Measurements from ENCODE around the gene THRB. TPM values are rescaled to one million over a fixed set of nuclear protein-coding genes. Genes with fewer than 3 reads are reported as not detected.

The THRB gene
- total and polyA plus RNA-seq, 7 experiments from 2014 or later = 0.05 to 1.0 (median 0.16) TPM; not detected in 4

GRCh38 chr3:24499991-24500390 lies 5.3 kb upstream of the THRB start:
- Mint-ChIP-seq H3K36me3 (no peaks in the 10 kb centered on the region), H3K4me3 (no peak overlapping the region), H3K27ac (no peak overlapping the region), H3K27me3 (peaks cover 25 to 39% (median 31%) of the 10 kb centered on the region in 5 donors), H3K4me1 (peaks cover 0 to 4% (median 0%) of the 10 kb centered on the region in 7 donors), H3K9me3 (peaks cover 0 to 11% (median 0%) of the 10 kb centered on the region in 11 donors)
- POLR2A ChIA-PET = no interaction called here
- no peaks in the 10 kb centered on the region for H3K4me1 ChIP-seq (ENCODE audit: control insufficient read depth in 2 of 2, insufficient read depth in 2 of 2, low read length in 2 of 2)
- ATAC-seq (no peak), DNase-seq (no peak)
- no peaks in the 10 kb centered on the region for H3K36me3 ChIP-seq (ENCODE audit: control insufficient read depth in 2 of 3, insufficient read depth in 3 of 3, low read length in 3 of 3)
- no peak overlapping the region for H3K4me3 ChIP-seq (ENCODE audit: low read length)
- intact Hi-C loops (cut with micrococcal nuclease) = no loop called here
- no peaks in the 10 kb centered on the region for H3K27me3 ChIP-seq (ENCODE audit: control insufficient read depth in 2 of 2, insufficient read depth in 2 of 2, low read length in 2 of 2)
- no peak overlapping the region for H3K27ac ChIP-seq (ENCODE audit: low read depth, low read length)
- H3K9me3 ChIP-seq (ENCODE audit: control insufficient read depth in 2 of 3, low read length in 3 of 3) = no peaks in the 10 kb centered on the region
- CTCF ChIA-PET = no interaction called here

GRCh38 chr3:24498796-24499195 lies 4.1 kb upstream of the THRB start:
- Histone ChIP-seq H3K27ac (ENCODE audit: low read depth, low read length) (no peak overlapping the region), H3K4me3 (ENCODE audit: low read length) (no peak overlapping the region), H3K36me3 (ENCODE audit: control insufficient read depth in 2 of 3, insufficient read depth in 3 of 3, low read length in 3 of 3) (no peaks in the 10 kb centered on the region), H3K27me3 (ENCODE audit: control insufficient read depth in 2 of 2, insufficient read depth in 2 of 2, low read length in 2 of 2) (no peaks in the 10 kb centered on the region), H3K4me1 (ENCODE audit: control insufficient read depth in 2 of 2, insufficient read depth in 2 of 2, low read length in 2 of 2) (no peaks in the 10 kb centered on the region), H3K9me3 (ENCODE audit: control insufficient read depth in 2 of 3, low read length in 3 of 3) (no peaks in the 10 kb centered on the region)
- ChIA-PET POLR2A (no interaction called here), CTCF (interaction anchor here (0.7 kb wide), 1 partner anchor 832 kb away, joined by 5 read pairs; no protein-coding TSS in a partner anchor)
- no peak for ATAC-seq
- H3K27me3 Mint-ChIP-seq = peaks cover 26 to 41% (median 32%) of the 10 kb centered on the region in 5 donors
- peaks cover 0 to 5% (median 2%) of the 10 kb centered on the region in 7 donors for H3K4me1 Mint-ChIP-seq
- DNase-seq = no peak
- intact Hi-C loops (cut with micrococcal nuclease) = no loop called here
- no peak overlapping the region for H3K27ac Mint-ChIP-seq
- no peaks in the 10 kb centered on the region for H3K36me3 Mint-ChIP-seq
- H3K4me3 Mint-ChIP-seq = no peak overlapping the region
- H3K9me3 Mint-ChIP-seq = peaks cover 0 to 13% (median under 1%) of the 10 kb centered on the region in 11 donors

DNA sequence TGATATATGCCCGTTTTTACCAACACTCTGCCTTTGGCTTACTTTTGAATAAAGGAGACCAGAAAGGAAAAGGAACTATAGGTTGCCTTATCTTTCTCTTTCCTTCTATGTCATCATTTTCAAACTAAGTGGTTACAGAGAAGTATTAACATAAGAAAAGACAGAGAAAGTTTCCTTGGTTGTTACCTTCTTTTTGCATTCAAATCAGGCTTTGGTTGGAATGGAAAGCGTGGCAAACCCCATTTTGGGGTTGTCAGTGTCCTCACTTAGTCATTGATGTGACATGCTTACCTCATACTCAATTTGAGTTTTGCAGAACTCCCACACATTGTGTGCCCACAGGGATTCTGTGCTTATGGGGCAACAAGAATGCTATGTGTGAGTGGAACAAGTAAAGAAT lies 3.7 kb upstream of the THRB start:
- H3K27ac ChIP-seq (ENCODE audit: low read depth, low read length) = no peak overlapping the region
- Mint-ChIP-seq H3K27me3 (peaks cover 29 to 45% (median 36%) of the 10 kb centered on the region in 5 donors), H3K27ac (no peak overlapping the region)

GRCh38 chr3:24497942-24498341 lies 3.3 kb upstream of the THRB start:
- ATAC-seq = no peak
- DNase-seq = no peak
- H3K27ac Mint-ChIP-seq = no peak overlapping the region
- intact Hi-C loops (cut with micrococcal nuclease) = no loop called here
- Histone ChIP-seq H3K9me3 (ENCODE audit: control insufficient read depth in 2 of 3, low read length in 3 of 3) (no peaks in the 10 kb centered on the region), H3K4me1 (ENCODE audit: control insufficient read depth in 2 of 2, insufficient read depth in 2 of 2, low read length in 2 of 2) (no peaks in the 10 kb centered on the region), H3K27ac (ENCODE audit: low read depth, low read length) (no peak overlapping the region), H3K36me3 (ENCODE audit: control insufficient read depth in 2 of 3, insufficient read depth in 3 of 3, low read length in 3 of 3) (no peaks in the 10 kb centered on the region), H3K27me3 (ENCODE audit: control insufficient read depth in 2 of 2, insufficient read depth in 2 of 2, low read length in 2 of 2) (peaks cover 0 to 2% of the 10 kb centered on the region in 2 donors), H3K4me3 (ENCODE audit: low read length) (no peak overlapping the region)
- no peaks in the 10 kb centered on the region for H3K36me3 Mint-ChIP-seq
- H3K4me3 Mint-ChIP-seq = no peak overlapping the region
- H3K9me3 Mint-ChIP-seq = peaks cover 0 to 15% (median 2%) of the 10 kb centered on the region in 11 donors
- CTCF ChIA-PET = no interaction called here
- peaks cover 34 to 50% (median 41%) of the 10 kb centered on the region in 5 donors for H3K27me3 Mint-ChIP-seq
- peaks cover 0 to 7% (median 4%) of the 10 kb centered on the region in 7 donors for H3K4me1 Mint-ChIP-seq
- POLR2A ChIA-PET = no interaction called here

More for the DNA sequence above, 3.7 kb upstream of the THRB start:
- H3K4me1 ChIP-seq (ENCODE audit: control insufficient read depth in 2 of 2, insufficient read depth in 2 of 2, low read length in 2 of 2) = no peaks in the 10 kb centered on the region
- H3K36me3 ChIP-seq (ENCODE audit: control insufficient read depth in 2 of 3, insufficient read depth in 3 of 3, low read length in 3 of 3) = no peaks in the 10 kb centered on the region
- H3K4me3 ChIP-seq (ENCODE audit: low read length) = no peak overlapping the region
- DNase-seq = no peak
- POLR2A ChIA-PET = no interaction called here
- no peaks in the 10 kb centered on the region for H3K9me3 ChIP-seq (ENCODE audit: control insufficient read depth in 2 of 3, low read length in 3 of 3)
- H3K36me3 Mint-ChIP-seq = no peaks in the 10 kb centered on the region
- H3K4me3 Mint-ChIP-seq = no peak overlapping the region
- intact Hi-C loops (cut with micrococcal nuclease) = no loop called here
- ATAC-seq = no peak
- H3K9me3 Mint-ChIP-seq = peaks cover 0 to 15% (median 2%) of the 10 kb centered on the region in 11 donors
- H3K4me1 Mint-ChIP-seq = peaks cover 0 to 7% (median 4%) of the 10 kb centered on the region in 7 donors
- no peaks in the 10 kb centered on the region for H3K27me3 ChIP-seq (ENCODE audit: control insufficient read depth in 2 of 2, insufficient read depth in 2 of 2, low read length in 2 of 2)
- CTCF ChIA-PET = interaction anchor here (0.7 kb wide), 1 partner anchor 832 kb away, joined by 5 read pairs; no protein-coding TSS in a partner anchor

DNA sequence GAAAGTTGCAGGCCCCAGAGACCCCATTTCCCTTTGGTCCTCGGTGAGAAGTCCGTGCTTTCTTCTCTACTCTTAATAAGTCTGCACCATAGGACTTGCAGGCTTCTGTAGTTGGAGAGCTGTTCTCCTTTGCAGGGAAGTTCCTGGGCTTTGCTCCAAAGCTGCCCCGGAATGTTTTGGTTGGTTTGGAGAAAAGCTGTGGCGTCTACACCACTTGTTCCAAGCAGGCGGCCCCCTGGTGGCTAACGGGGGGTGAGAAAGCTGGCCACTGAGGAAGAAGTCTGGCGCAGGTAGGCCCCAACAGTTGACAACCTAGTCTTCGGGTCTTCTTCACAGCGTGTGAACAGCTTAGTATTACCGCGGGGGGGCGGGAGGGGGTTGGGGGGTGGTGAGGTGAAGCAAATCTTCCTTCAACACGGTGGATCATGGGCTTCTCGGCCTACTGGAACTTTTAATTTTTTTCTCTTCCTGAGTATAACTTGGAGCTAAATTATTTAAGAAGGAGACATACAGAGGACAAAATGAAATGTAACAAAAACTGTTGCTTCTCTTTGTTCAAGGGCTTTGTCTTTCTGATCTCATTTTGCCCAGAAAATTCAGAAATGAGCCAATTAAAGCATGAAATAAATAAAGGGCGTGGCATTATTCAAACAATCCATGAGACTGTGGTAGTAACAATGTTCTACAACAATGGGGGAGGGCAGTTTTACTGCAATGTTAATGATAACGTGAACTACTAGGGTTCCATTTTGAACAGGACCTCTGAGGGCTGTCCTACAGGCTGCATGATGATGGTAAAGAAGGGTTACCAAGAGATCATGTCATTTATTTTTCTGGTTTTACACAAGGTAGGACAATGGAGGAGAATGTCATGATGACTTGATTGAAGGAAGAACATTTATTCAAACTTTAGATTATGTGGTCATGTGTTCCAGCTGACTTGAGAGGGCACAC lies 2.2 kb upstream of the THRB start:
- H3K27me3 Mint-ChIP-seq = peaks cover 41 to 58% (median 46%) of the 10 kb centered on the region in 5 donors
- H3K9me3 Mint-ChIP-seq = peaks cover 0 to 15% (median 2%) of the 10 kb centered on the region in 11 donors
- CTCF ChIA-PET = no interaction called here
- H3K27ac Mint-ChIP-seq = no peak overlapping the region
- DNase-seq = no peak
- no peak overlapping the region for H3K4me3 Mint-ChIP-seq
- POLR2A ChIA-PET = no interaction called here
- no peak for ATAC-seq
- intact Hi-C loops (cut with micrococcal nuclease) = no loop called here
- Histone ChIP-seq H3K36me3 (ENCODE audit: control insufficient read depth in 2 of 3, insufficient read depth in 3 of 3, low read length in 3 of 3) (no peaks in the 10 kb centered on the region), H3K27ac (ENCODE audit: low read depth, low read length) (no peak overlapping the region), H3K27me3 (ENCODE audit: control insufficient read depth in 2 of 2, insufficient read depth in 2 of 2, low read length in 2 of 2) (peaks cover 0 to 4% of the 10 kb centered on the region in 2 donors), H3K9me3 (ENCODE audit: control insufficient read depth in 2 of 3, low read length in 3 of 3) (no peaks in the 10 kb centered on the region), H3K4me1 (ENCODE audit: control insufficient read depth in 2 of 2, insufficient read depth in 2 of 2, low read length in 2 of 2) (no peaks in the 10 kb centered on the region), H3K4me3 (ENCODE audit: low read length) (no peak overlapping the region)
- peaks cover 0 to 7% (median 4%) of the 10 kb centered on the region in 7 donors for H3K4me1 Mint-ChIP-seq
- no peaks in the 10 kb centered on the region for H3K36me3 Mint-ChIP-seq

DNA sequence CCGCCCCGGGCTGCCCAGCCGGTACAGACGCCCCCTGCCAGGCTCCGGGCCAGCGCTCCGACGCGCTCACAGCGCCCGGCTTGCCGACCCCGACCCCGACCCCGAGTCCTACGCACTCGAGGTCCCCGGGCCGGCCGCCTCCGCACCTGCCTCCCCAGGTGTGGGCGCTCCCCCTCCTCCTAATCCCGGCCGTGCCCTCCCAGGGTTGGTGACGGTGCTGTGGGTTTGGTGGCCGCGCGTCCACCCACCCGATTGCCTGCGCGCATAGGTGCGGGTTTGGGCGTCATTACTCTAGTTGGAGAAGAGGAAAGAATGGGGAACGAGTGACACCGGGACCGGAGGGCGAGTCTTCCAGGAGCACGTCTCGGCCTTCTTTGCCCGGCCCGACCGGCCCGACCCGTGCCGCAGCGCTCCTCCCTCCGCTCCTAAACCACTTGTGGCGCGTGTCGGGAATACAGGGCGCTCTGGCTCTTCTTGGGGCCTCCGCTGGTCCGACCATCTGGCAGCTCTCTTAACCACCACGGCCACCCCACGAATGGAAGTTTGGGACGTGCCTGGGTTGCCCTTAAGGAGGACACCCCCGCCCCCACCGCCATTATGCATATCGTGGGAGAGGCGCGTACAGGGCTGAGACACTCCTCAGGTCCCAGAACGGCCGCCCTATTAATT lies 810 bp upstream of the THRB start:
- H3K4me3 Mint-ChIP-seq = peak overlapping the region in 4 of 10 donors; percentile 35 to 54 (median 42)
- ChIA-PET CTCF (no interaction called here), POLR2A (no interaction called here)
- H3K27ac Mint-ChIP-seq = no peak overlapping the region
- H3K27ac ChIP-seq (ENCODE audit: low read depth, low read length) = no peak overlapping the region
- H3K27me3 ChIP-seq (ENCODE audit: control insufficient read depth in 2 of 2, insufficient read depth in 2 of 2, low read length in 2 of 2) = peaks cover 0 to 4% of the 10 kb centered on the region in 2 donors
- DNase-seq (no peak), ATAC-seq (peak; percentile 21)
- no peak overlapping the region for H3K4me3 ChIP-seq (ENCODE audit: low read length)
- H3K36me3 Mint-ChIP-seq = no peaks in the 10 kb centered on the region
- H3K9me3 Mint-ChIP-seq = peaks cover 0 to 15% (median 2%) of the 10 kb centered on the region in 11 donors
- peaks cover 43 to 67% (median 52%) of the 10 kb centered on the region in 5 donors for H3K27me3 Mint-ChIP-seq
- H3K4me1 ChIP-seq (ENCODE audit: control insufficient read depth in 2 of 2, insufficient read depth in 2 of 2, low read length in 2 of 2) = no peaks in the 10 kb centered on the region
- no peaks in the 10 kb centered on the region for H3K9me3 ChIP-seq (ENCODE audit: control insufficient read depth in 2 of 3, low read length in 3 of 3)
- intact Hi-C loops (cut with micrococcal nuclease) = no loop called here
- H3K36me3 ChIP-seq (ENCODE audit: control insufficient read depth in 2 of 3, insufficient read depth in 3 of 3, low read length in 3 of 3) = no peaks in the 10 kb centered on the region
- peaks cover 0 to 7% (median 4%) of the 10 kb centered on the region in 7 donors for H3K4me1 Mint-ChIP-seq

Data from naive thymus-derived CD4-positive, alpha-beta T cell (primary cell).